H9 (cell line): ENCODE measurements around the gene GNAO1. TPM values are rescaled to one million over a fixed set of nuclear protein-coding genes. Genes with fewer than 3 reads are reported as not detected.

Source experiments
- DNase-seq: peaks from one replicate; pipeline ENCODE4 v3.0.0-alpha.2; 2017
- H2AFZ ChIP-seq: one replicate; pipeline ENCODE4 v1.6.1; 2013; ENCODE audit warnings: mild to moderate bottlenecking, low read length, control low read depth, moderate library complexity
- H2AK5ac ChIP-seq: 2 replicates; pipeline ENCODE4 v1.6.1; 2013; ENCODE audit warnings: low read length, control low read depth, mixed read lengths; ENCODE audit not compliant: insufficient read length
- H2BK120ac ChIP-seq: one replicate; pipeline ENCODE4 v1.6.1; 2013; ENCODE audit warnings: low read depth, mild to moderate bottlenecking, low read length, control low read depth, inconsistent platforms; ENCODE audit not compliant: poor library complexity, severe bottlenecking
- H2BK12ac ChIP-seq: 2 replicates; pipeline ENCODE4 v1.6.1; 2013; ENCODE audit warnings: low read length, control low read depth, mixed read lengths, low read depth; ENCODE audit not compliant: insufficient read length
- H2BK15ac ChIP-seq: 2 replicates; pipeline ENCODE4 v1.6.1; 2013; ENCODE audit warnings: low read depth, low read length, control low read depth
- H2BK20ac ChIP-seq: one replicate; pipeline ENCODE4 v1.6.1; 2013; ENCODE audit warnings: low read depth, mild to moderate bottlenecking, low read length, control low read depth, inconsistent platforms; ENCODE audit not compliant: poor library complexity, severe bottlenecking
- H2BK5ac ChIP-seq: 2 replicates; pipeline ENCODE4 v1.6.1; 2013; ENCODE audit warnings: low read length, control low read depth, mixed read lengths; ENCODE audit not compliant: insufficient read length
- H3K14ac ChIP-seq: 2 replicates; pipeline ENCODE4 v1.6.1; 2013; ENCODE audit warnings: low read length, control low read depth; ENCODE audit not compliant: insufficient read depth
- H3K18ac ChIP-seq: 2 replicates; pipeline ENCODE4 v1.6.1; 2013; ENCODE audit warnings: low read depth, mild to moderate bottlenecking, mixed read lengths, low read length, control low read depth; ENCODE audit not compliant: insufficient read length
- H3K23ac ChIP-seq: 2 replicates; pipeline ENCODE4 v1.6.1; 2013; ENCODE audit warnings: low read length, control low read depth, mixed read lengths, low read depth; ENCODE audit not compliant: insufficient read length
- H3K23me2 ChIP-seq: 2 replicates; pipeline ENCODE4 v1.6.1; 2013; ENCODE audit warnings: low read depth, mild to moderate bottlenecking, mixed read lengths, low read length, control low read depth; ENCODE audit not compliant: insufficient read length, poor library complexity, severe bottlenecking
- H3K27ac ChIP-seq: 2 replicates; pipeline ENCODE4 v1.5.1; 2013; ENCODE audit warnings: low read length, control low read depth, mixed read lengths, low read depth; ENCODE audit not compliant: insufficient read length
- H3K27me3 ChIP-seq: 2 replicates; pipeline ENCODE4 v1.6.1; 2013; ENCODE audit warnings: low read length, control low read depth, inconsistent platforms; ENCODE audit not compliant: insufficient read depth
- H3K4ac ChIP-seq: 2 replicates; pipeline ENCODE4 v1.6.1; 2013; ENCODE audit warnings: low read depth, mild to moderate bottlenecking, control low read depth, inconsistent platforms, low read length, moderate library complexity
- H3K4me1 ChIP-seq: 2 replicates; pipeline ENCODE4 v1.6.1; 2013; ENCODE audit warnings: low read length, control low read depth, inconsistent platforms; ENCODE audit not compliant: insufficient read depth
- H3K4me2 ChIP-seq: 2 replicates; pipeline ENCODE4 v1.6.1; 2013; ENCODE audit warnings: low read length, control low read depth, mixed read lengths; ENCODE audit not compliant: insufficient read length, insufficient read depth
- H3K56ac ChIP-seq: 2 replicates; pipeline ENCODE4 v1.6.1; 2013; ENCODE audit warnings: low read depth, mild to moderate bottlenecking, mixed read lengths, low read length, control low read depth; ENCODE audit not compliant: insufficient read length
- H3K79me1 ChIP-seq: 2 replicates; pipeline ENCODE4 v1.6.1; 2013; ENCODE audit warnings: low read depth, mild to moderate bottlenecking, moderate library complexity, low read length, control low read depth, inconsistent platforms; ENCODE audit not compliant: insufficient read depth, poor library complexity, severe bottlenecking
- H3K79me2 ChIP-seq: 2 replicates; pipeline ENCODE4 v1.6.1; 2013; ENCODE audit warnings: low read length, control low read depth, inconsistent platforms; ENCODE audit not compliant: insufficient read depth
- H3K9ac ChIP-seq: 2 replicates; pipeline ENCODE4 v1.6.1; 2013; ENCODE audit warnings: low read length, control low read depth, mixed read lengths; ENCODE audit not compliant: insufficient read length; ENCODE audit errors: extremely low read depth
- H3K9me3 ChIP-seq: one replicate; pipeline ENCODE4 v1.6.1; 2013; ENCODE audit warnings: low read depth, low read length, inconsistent platforms; ENCODE audit not compliant: control insufficient read depth
- H3T11ph ChIP-seq: one replicate; pipeline ENCODE4 v1.6.1; 2013; ENCODE audit warnings: mild to moderate bottlenecking, low read length, control low read depth, inconsistent platforms
- H4K20me1 ChIP-seq: one replicate; pipeline ENCODE4 v1.6.1; 2013; ENCODE audit not compliant: control insufficient read depth, insufficient read length, insufficient read depth
- H4K5ac ChIP-seq: 2 replicates; pipeline ENCODE4 v1.6.1; 2013; ENCODE audit warnings: low read depth, mild to moderate bottlenecking, mixed read lengths, low read length, control low read depth; ENCODE audit not compliant: insufficient read length
- H4K8ac ChIP-seq: replicated peaks from 2 replicates; pipeline ENCODE4 v1.6.1; 2013; ENCODE audit warnings: low read length, control low read depth, mixed read lengths, low read depth; ENCODE audit not compliant: insufficient read length
- H4K91ac ChIP-seq: 2 replicates; pipeline ENCODE4 v1.6.1; 2013; ENCODE audit warnings: low read depth, mild to moderate bottlenecking, moderate library complexity, mixed read lengths, low read length, control low read depth; ENCODE audit not compliant: insufficient read length
- H3K27ac Mint-ChIP-seq, 3 experiments: 2 replicates in 2 of 3; 3 replicates in 1 of 3; pipeline ENCODE4 v1.8.0; 2020 to 2021; ENCODE audit warnings: mixed read lengths in 3 of 3, mild to moderate bottlenecking in 1 of 3, moderate library complexity in 1 of 3
- H3K27me3 Mint-ChIP-seq: 2 replicates; pipeline ENCODE4 v1.8.0; 2021; ENCODE audit warnings: low read depth, mild to moderate bottlenecking, moderate library complexity, mixed read lengths
- H3K36me3 Mint-ChIP-seq, 3 experiments: 2 replicates in 2 of 3; 3 replicates in 1 of 3; pipeline ENCODE4 v1.8.0; 2020 to 2021; ENCODE audit warnings: low read depth in 3 of 3, mixed read lengths in 3 of 3; ENCODE audit not compliant: insufficient read depth in 1 of 3
- H3K4me1 Mint-ChIP-seq, 2 experiments: 2 replicates each; pipeline ENCODE4 v1.8.0; 2020; ENCODE audit warnings: mixed read lengths in 2 of 2
- H3K4me3 Mint-ChIP-seq, 2 experiments: 2 replicates in 1 of 2; 3 replicates in 1 of 2; pipeline ENCODE4 v1.8.0; 2020 to 2021; ENCODE audit warnings: mild to moderate bottlenecking in 2 of 2, mixed read lengths in 2 of 2, moderate library complexity in 1 of 2
- H3K9me3 Mint-ChIP-seq, 2 experiments: 2 replicates in 1 of 2; 3 replicates in 1 of 2; pipeline ENCODE4 v1.8.0; 2020; ENCODE audit warnings: mild to moderate bottlenecking in 2 of 2, mixed read lengths in 2 of 2, moderate library complexity in 1 of 2
- CTCF ChIP-seq: fragments of 200-600 bp; sonication (generic); conservative IDR thresholded peaks from 3 replicates; pipeline ENCODE4 v1.8.0; 2021; ENCODE audit warnings: antibody characterized with exemption, mild to moderate bottlenecking
- WGBS: extraction: QIAGEN DNeasy Blood & Tissue Kit; methylation state at CpG from one replicate; pipeline ENCODE4 v1.1.7; 2013; ENCODE audit warnings: missing lambda C conversion rate, low lambda C conversion rate, mixed read lengths; ENCODE audit not compliant: insufficient read length; ENCODE audit errors: extremely low coverage; 5-methylcytosine and 5-hydroxymethylcytosine counted together
- total RNA-seq: library from RNA; stranded (reverse); gene quantifications from 2 replicates; pipeline ENCODE4 v1.2.1, GENCODE V29; 2021

The GNAO1 gene
- total RNA-seq, 1 experiment from 2014 or later = 16.9 TPM

- no peak overlapping the region for H3K4me2 ChIP-seq
- no peak overlapping the region for H2BK15ac ChIP-seq
- H3K18ac ChIP-seq = no peak overlapping the region
- H3K4me1 ChIP-seq = no peaks in the 10 kb centered on the region
- no peak overlapping the region for H3K4me3 Mint-ChIP-seq
- no CpG with 5 or more reads among the region's 5 CpGs for WGBS
- peaks cover 32 to 34% of the 10 kb centered on the region in 2 experiments for H3K9me3 Mint-ChIP-seq
- no peak overlapping the region for H4K8ac ChIP-seq
- H3K4me1 Mint-ChIP-seq = no peaks in the 10 kb centered on the region
- peaks cover 2% of the 10 kb centered on the region; the same call in 1 of the 2 replicates for H3K27me3 Mint-ChIP-seq
- H3K23me2 ChIP-seq = no peaks in the 10 kb centered on the region
- no peaks in the 10 kb centered on the region for H3K79me2 ChIP-seq
- H3K14ac ChIP-seq = no peak overlapping the region
- no peak overlapping the region for H2AFZ ChIP-seq
- H3K27ac Mint-ChIP-seq = no peak overlapping the region
- H3K36me3 Mint-ChIP-seq = peaks cover 70 to 76% (median 75%) of the 10 kb centered on the region in 3 experiments
- no peak overlapping the region for H2BK5ac ChIP-seq
- no peak overlapping the region for H3K27ac ChIP-seq
- no peak overlapping the region for H2BK120ac ChIP-seq
- H3K9ac ChIP-seq = no peak overlapping the region
- H3K56ac ChIP-seq = no peak overlapping the region
- H4K5ac ChIP-seq = no peak overlapping the region
- no peak overlapping the region for H3K4ac ChIP-seq
- TF ChIP-seq CTCF = no peak
- no peak overlapping the region for H2BK12ac ChIP-seq
- no peak overlapping the region for H3T11ph ChIP-seq
- H4K91ac ChIP-seq = no peak overlapping the region
- no peak overlapping the region for H3K23ac ChIP-seq
- H2BK20ac ChIP-seq = no peak overlapping the region
- H2AK5ac ChIP-seq = no peak overlapping the region
- H3K79me1 ChIP-seq = no peaks in the 10 kb centered on the region
- peaks cover 3% of the 10 kb centered on the region for H4K20me1 ChIP-seq
- no peak for DNase-seq
- H3K27me3 ChIP-seq = no peaks in the 10 kb centered on the region
- peaks cover 14% of the 10 kb centered on the region for H3K9me3 ChIP-seq
Measured at GRCh38 chr16:56382901-56383355, 191.6 kb downstream of the GNAO1 start.
